Natural killer cell (primary cell): ENCODE measurements around the gene DGCR8. TPM values are rescaled to one million over a fixed set of nuclear protein-coding genes. Genes with fewer than 3 reads are reported as not detected.

Source experiments
- ATAC-seq, 3 donors: fragments of 150-1000 bp in 2 of 3; fragments of 200-7000 bp in 1 of 3; cut with Tn5 transposase; 1 replicate in 1 of 3; 2 replicates in 2 of 3; pipeline ENCODE4 v1.10.0; 2021; ENCODE audit warnings: mild to moderate bottlenecking in 2 of 3, moderate library complexity in 2 of 3
- DNase-seq, 2 donors: peaks; one replicate each; pipeline versions ENCODE4 v3.0.0 to v3.0.0-alpha.2; 2013 to 2021; ENCODE audit warnings: mixed read lengths in 1 of 2
- H3K27ac ChIP-seq: one replicate; pipeline ENCODE4 v1.5.1; 2013; ENCODE audit warnings: mild to moderate bottlenecking, low read length
- H3K27me3 ChIP-seq: one replicate; pipeline ENCODE4 v1.6.1; 2013; ENCODE audit warnings: low read length; ENCODE audit not compliant: control insufficient read depth, insufficient read depth
- H3K36me3 ChIP-seq: one replicate; pipeline ENCODE4 v1.6.1; 2013; ENCODE audit warnings: low read length; ENCODE audit not compliant: control insufficient read depth, insufficient read depth
- H3K4me1 ChIP-seq: one replicate; pipeline ENCODE4 v1.6.1; 2013; ENCODE audit warnings: low read length; ENCODE audit not compliant: control insufficient read depth, insufficient read depth
- H3K4me3 ChIP-seq: one replicate; pipeline ENCODE4 v1.5.1; 2013; ENCODE audit warnings: low read length
- H3K9me3 ChIP-seq: one replicate; pipeline ENCODE4 v1.6.1; 2013; ENCODE audit warnings: low read length; ENCODE audit not compliant: control insufficient read depth, insufficient read depth
- H3K27ac Mint-ChIP-seq, 2 donors: one replicate each; pipeline ENCODE4 v1.8.0; 2022; ENCODE audit warnings: mild to moderate bottlenecking in 2 of 2, mixed read lengths in 2 of 2, moderate library complexity in 1 of 2
- H3K27me3 Mint-ChIP-seq, 2 donors: one replicate each; pipeline ENCODE4 v1.8.0; 2022; ENCODE audit warnings: low read depth in 2 of 2, mixed read lengths in 2 of 2
- H3K36me3 Mint-ChIP-seq: one replicate; pipeline ENCODE4 v1.8.0; 2022; ENCODE audit warnings: mixed read lengths
- H3K4me1 Mint-ChIP-seq, 2 donors: one replicate each; pipeline ENCODE4 v1.8.0; 2022; ENCODE audit warnings: mixed read lengths in 2 of 2
- H3K4me3 Mint-ChIP-seq: one replicate; pipeline ENCODE4 v1.8.0; 2022; ENCODE audit warnings: mild to moderate bottlenecking, moderate library complexity, mixed read lengths
- H3K9me3 Mint-ChIP-seq, 2 donors: one replicate each; pipeline ENCODE4 v1.8.0; 2022; ENCODE audit warnings: mixed read lengths in 2 of 2
- WGBS: methylation state at CpG from one replicate; pipeline ENCODE4 v1.1.7; 2013; ENCODE audit warnings: missing lambda C conversion rate; ENCODE audit not compliant: insufficient coverage; 5-methylcytosine and 5-hydroxymethylcytosine counted together
- intact Hi-C: fragments of 100-400 bp; cut with micrococcal nuclease; formaldehyde crosslinking; loops from one replicate; pipeline ENCODE4 v1.14.2; 2022
- total RNA-seq, 4 donors: library from RNA; stranded (reverse); fragments of 120-200 nt in 1 of 4; gene quantifications; one replicate each; pipeline versions ENCODE4 v1.2.3 to v1.2.4, GENCODE V29; 2013 to 2022
- TF ChIP-seq, protein P1 (sequence below): fragments of 200-600 bp; IDR thresholded peaks from one replicate; pipeline ENCODE4 v1.8.0; 2022; ENCODE audit warnings: antibody characterized with exemption

The DGCR8 gene
- total RNA-seq, 3 donors from 2014 or later (not counting 1 experiment from before 2014, with no cell fraction given), result 45.3 to 64.7 (median 64.0) TPM

DNA sequence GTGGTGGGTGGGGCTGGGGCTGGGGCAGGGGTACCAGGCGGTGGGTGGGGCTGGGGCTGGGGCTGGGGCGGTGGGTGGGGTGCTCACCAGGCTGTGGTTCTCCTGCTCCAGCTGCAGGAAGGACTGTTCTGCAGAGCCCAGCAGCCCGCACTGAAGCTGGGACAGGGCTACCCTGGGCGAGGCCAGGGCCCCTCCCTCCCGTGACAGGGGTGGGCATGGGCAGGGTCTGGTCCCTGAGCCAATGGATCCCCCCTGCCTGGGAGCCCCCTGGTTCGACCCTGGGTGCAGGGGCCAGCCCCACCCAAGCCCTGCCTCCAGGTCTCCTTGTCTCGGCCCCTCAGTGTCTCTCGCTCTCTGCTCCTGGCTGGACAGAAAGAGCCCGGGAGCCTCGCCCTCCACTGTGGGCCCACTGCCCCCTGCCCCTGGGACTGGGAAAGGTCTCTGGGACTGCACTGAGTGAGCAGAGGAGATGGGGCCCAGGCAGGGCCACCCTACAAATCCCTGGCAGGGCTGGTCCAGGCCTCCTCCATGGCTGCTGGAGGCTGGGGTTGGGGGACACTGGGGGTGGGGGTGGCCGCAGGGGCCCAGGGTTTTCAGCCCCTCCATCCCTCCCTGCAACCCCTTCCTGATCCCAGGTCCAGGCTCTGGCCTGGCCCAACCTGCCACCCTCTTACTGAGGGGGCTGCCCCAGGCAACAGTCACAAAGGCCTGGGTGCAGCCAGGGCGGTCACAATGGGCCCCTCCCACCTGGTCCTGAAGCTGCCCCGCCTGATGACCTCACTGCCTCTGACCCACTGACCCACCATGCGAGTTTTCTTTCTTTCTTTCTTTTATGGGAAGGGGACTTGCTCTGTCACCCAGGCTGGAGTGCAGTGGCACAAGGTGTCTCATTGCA is 70.6 kb downstream of the DGCR8 start, which contains the start of gene CCDC188:
Gene CCDC188 (minus strand): TSS at position 675 of the 895 bp plus-strand sequence. CDS start 69 bp downstream, at position 606.
- no peak within 1 kb of the TSS for H3K4me3 ChIP-seq
- H3K9me3 ChIP-seq, result no peaks in the 10 kb centered on the region
- H3K27ac ChIP-seq, result no peak within 1 kb of the TSS
- no peaks in the 10 kb centered on the region for H3K4me1 Mint-ChIP-seq
- H3K9me3 Mint-ChIP-seq, result no peaks in the 10 kb centered on the region
- TF ChIP-seq, protein P1, sequence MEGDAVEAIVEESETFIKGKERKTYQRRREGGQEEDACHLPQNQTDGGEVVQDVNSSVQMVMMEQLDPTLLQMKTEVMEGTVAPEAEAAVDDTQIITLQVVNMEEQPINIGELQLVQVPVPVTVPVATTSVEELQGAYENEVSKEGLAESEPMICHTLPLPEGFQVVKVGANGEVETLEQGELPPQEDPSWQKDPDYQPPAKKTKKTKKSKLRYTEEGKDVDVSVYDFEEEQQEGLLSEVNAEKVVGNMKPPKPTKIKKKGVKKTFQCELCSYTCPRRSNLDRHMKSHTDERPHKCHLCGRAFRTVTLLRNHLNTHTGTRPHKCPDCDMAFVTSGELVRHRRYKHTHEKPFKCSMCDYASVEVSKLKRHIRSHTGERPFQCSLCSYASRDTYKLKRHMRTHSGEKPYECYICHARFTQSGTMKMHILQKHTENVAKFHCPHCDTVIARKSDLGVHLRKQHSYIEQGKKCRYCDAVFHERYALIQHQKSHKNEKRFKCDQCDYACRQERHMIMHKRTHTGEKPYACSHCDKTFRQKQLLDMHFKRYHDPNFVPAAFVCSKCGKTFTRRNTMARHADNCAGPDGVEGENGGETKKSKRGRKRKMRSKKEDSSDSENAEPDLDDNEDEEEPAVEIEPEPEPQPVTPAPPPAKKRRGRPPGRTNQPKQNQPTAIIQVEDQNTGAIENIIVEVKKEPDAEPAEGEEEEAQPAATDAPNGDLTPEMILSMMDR, result no peak
- intact Hi-C loops, result no loop called here
- peaks cover 12% of the 10 kb centered on the region for H3K4me1 ChIP-seq
- no peaks in the 10 kb centered on the region for H3K36me3 Mint-ChIP-seq
- no peaks in the 10 kb centered on the region for H3K27me3 Mint-ChIP-seq
- 78% methylated on average over 13 of the region's 14 CpGs for WGBS
- DNase-seq (no peak), ATAC-seq (no peak)
- H3K27ac Mint-ChIP-seq, result no peak within 1 kb of the TSS
- no peak within 1 kb of the TSS for H3K4me3 Mint-ChIP-seq
- H3K36me3 ChIP-seq, result no peaks in the 10 kb centered on the region
- no peaks in the 10 kb centered on the region for H3K27me3 ChIP-seq

DNA sequence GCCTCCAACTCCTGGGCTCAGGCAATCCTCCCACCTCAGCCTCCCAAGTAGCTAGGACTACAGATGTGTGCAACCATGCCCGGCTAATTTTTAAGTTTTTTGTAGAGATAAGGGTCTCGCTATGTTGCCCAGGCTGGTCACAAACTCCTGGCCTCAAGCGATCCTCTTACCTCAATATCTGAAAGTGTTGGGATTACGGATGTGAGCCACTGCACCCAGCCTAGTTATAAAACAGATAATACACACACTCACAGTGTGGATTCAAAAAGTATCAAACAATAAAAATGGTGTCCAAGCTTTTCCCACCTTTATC is 71.2 kb downstream of the DGCR8 start:
- ATAC-seq (no peak), DNase-seq (no peak)
- H3K4me3 ChIP-seq, result no peak overlapping the region
- 92% methylated on average over 3 of the region's 4 CpGs for WGBS
- Mint-ChIP-seq H3K27ac (no peak overlapping the region), H3K4me1 (no peaks in the 10 kb centered on the region), H3K27me3 (no peaks in the 10 kb centered on the region), H3K9me3 (no peaks in the 10 kb centered on the region), H3K36me3 (no peaks in the 10 kb centered on the region), H3K4me3 (no peak overlapping the region)
- TF ChIP-seq, protein P1, result no peak
- H3K4me1 ChIP-seq, result peaks cover 14% of the 10 kb centered on the region
- intact Hi-C loops, result no loop called here
- H3K36me3 ChIP-seq, result no peaks in the 10 kb centered on the region
- no peak overlapping the region for H3K27ac ChIP-seq
- H3K9me3 ChIP-seq, result no peaks in the 10 kb centered on the region
- peaks cover 2% of the 10 kb centered on the region for H3K27me3 ChIP-seq

DNA sequence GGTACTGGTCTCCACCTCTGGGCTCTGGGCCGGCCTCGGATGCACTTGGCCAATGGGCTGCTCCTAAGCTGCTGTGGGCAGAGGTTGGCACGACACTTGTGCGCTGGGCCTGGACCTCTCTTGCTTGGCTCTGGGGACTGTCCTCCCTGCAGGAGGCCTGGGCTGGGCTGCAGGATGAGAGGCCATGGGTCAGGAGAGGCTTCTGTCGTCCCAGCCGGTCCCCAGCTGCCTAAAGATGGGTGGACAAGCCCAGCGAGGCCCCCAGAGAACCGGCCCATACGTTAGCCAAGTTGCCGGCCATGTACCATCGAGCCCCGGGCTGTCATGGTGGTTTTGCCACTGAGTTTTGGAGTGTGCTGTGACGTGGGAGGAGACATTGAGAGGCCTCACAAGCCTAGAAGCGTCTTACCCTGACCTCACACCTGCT is 72.4 kb downstream of the DGCR8 start:
- no peak for DNase-seq
- ATAC-seq, result no peak
- Mint-ChIP-seq H3K4me1 (peaks cover 0 to 4% of the 10 kb centered on the region in 2 donors), H3K9me3 (no peaks in the 10 kb centered on the region), H3K4me3 (no peak overlapping the region), H3K36me3 (no peaks in the 10 kb centered on the region), H3K27ac (no peak overlapping the region), H3K27me3 (no peaks in the 10 kb centered on the region)
- TF ChIP-seq, protein P1, result no peak
- no peak overlapping the region for H3K4me3 ChIP-seq
- H3K27me3 ChIP-seq, result peaks cover 2% of the 10 kb centered on the region
- no peaks in the 10 kb centered on the region for H3K9me3 ChIP-seq
- intact Hi-C loops, result no loop called here
- H3K27ac ChIP-seq, result no peak overlapping the region
- H3K4me1 ChIP-seq, result peaks cover 21% of the 10 kb centered on the region
- WGBS, result 88% methylated on average over 14 of the region's 14 CpGs
- H3K36me3 ChIP-seq, result no peaks in the 10 kb centered on the region
